ES-I3 (cell line): ENCODE data around the gene UMAD1.

ENCODE experiments used
- H3K36me3 ChIP-seq: 2 replicates; pipeline ENCODE4 v1.6.1; 2013; ENCODE audit warnings: mild to moderate bottlenecking, low read length, control low read depth, moderate library complexity; ENCODE audit not compliant: insufficient read depth
- H3K4me1 ChIP-seq: 2 replicates; pipeline ENCODE4 v1.6.1; 2013; ENCODE audit warnings: mild to moderate bottlenecking, control low read depth, low read length; ENCODE audit not compliant: insufficient read depth
- H3K9ac ChIP-seq: 2 replicates; pipeline ENCODE4 v1.6.1; 2013; ENCODE audit warnings: low read depth, mild to moderate bottlenecking, low read length, moderate library complexity
- H3K9me3 ChIP-seq: 2 replicates; pipeline ENCODE4 v1.6.1; 2013; ENCODE audit warnings: mild to moderate bottlenecking, low read length, moderate library complexity; ENCODE audit not compliant: control insufficient read depth, insufficient read depth

The UMAD1 gene

GRCh38 chr7:7867846-7868571, 227.5 kb downstream of the UMAD1 start:
- Histone ChIP-seq H3K9ac (no peak overlapping the region), H3K4me1 (peaks cover 33% of the 10 kb centered on the region), H3K9me3 (no peaks in the 10 kb centered on the region), H3K36me3 (no peaks in the 10 kb centered on the region)

GRCh38 chr7:7868572-7868899, 228.0 kb downstream of the UMAD1 start:
- no peaks in the 10 kb centered on the region for H3K9me3 ChIP-seq
- no peak overlapping the region for H3K9ac ChIP-seq
- no peaks in the 10 kb centered on the region for H3K36me3 ChIP-seq
- peaks cover 29% of the 10 kb centered on the region for H3K4me1 ChIP-seq

- Histone ChIP-seq H3K9ac (no peak overlapping the region), H3K9me3 (no peaks in the 10 kb centered on the region), H3K4me1 (peaks cover 26% of the 10 kb centered on the region), H3K36me3 (no peaks in the 10 kb centered on the region)
These were observed 228.5 kb downstream of the UMAD1 start for GRCh38 chr7:7869036-7869435.

GRCh38 chr7:7869651-7870050, 229.1 kb downstream of the UMAD1 start:
- no peaks in the 10 kb centered on the region for H3K36me3 ChIP-seq

GRCh38 chr7:7870555-7870954, 230.0 kb downstream of the UMAD1 start:
- no peaks in the 10 kb centered on the region for H3K9me3 ChIP-seq
- H3K4me1 ChIP-seq = peaks cover 26% of the 10 kb centered on the region
- no peak overlapping the region for H3K9ac ChIP-seq
- no peaks in the 10 kb centered on the region for H3K36me3 ChIP-seq

More at GRCh38 chr7:7869651-7870050, 229.1 kb downstream of the UMAD1 start:
- Histone ChIP-seq H3K9me3 (no peaks in the 10 kb centered on the region), H3K4me1 (peaks cover 26% of the 10 kb centered on the region), H3K9ac (no peak overlapping the region)

GRCh38 chr7:7876419-7876818, 235.9 kb downstream of the UMAD1 start:
- no peak overlapping the region for H3K9ac ChIP-seq
- no peaks in the 10 kb centered on the region for H3K36me3 ChIP-seq
- H3K4me1 ChIP-seq = peaks cover 2% of the 10 kb centered on the region; the same call in 1 of the 2 replicates
- H3K9me3 ChIP-seq = no peaks in the 10 kb centered on the region

- H3K9ac ChIP-seq = no peak overlapping the region
- H3K36me3 ChIP-seq = no peaks in the 10 kb centered on the region
- no peaks in the 10 kb centered on the region for H3K4me1 ChIP-seq
- H3K9me3 ChIP-seq = no peaks in the 10 kb centered on the region
These were observed 241.0 kb downstream of the UMAD1 start for GRCh38 chr7:7881581-7881980.

DNA sequence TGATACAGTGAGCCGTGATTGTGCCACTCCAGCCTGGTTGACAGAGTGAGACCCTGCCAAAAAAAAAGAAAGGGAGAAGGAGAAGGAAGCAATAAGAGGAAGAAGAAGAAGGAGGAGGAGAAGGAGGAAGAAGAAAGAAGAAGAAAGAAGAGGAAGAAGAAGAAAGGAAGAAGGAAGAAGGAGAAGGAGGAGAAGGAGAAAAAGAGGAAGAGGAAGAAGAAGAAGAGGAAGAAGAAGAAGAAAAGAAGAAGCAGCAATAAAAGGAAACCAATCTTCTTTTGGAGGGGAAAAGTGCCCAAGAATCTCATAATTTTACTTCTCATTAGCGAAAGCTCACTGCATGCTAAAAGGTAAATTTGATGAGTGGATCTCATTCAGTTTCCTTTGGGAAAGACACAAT, 242.3 kb downstream of the UMAD1 start:
- Histone ChIP-seq H3K9ac (no peak overlapping the region), H3K4me1 (no peaks in the 10 kb centered on the region), H3K36me3 (no peaks in the 10 kb centered on the region), H3K9me3 (no peaks in the 10 kb centered on the region)

- Histone ChIP-seq H3K9ac (no peak overlapping the region), H3K36me3 (no peaks in the 10 kb centered on the region), H3K9me3 (no peaks in the 10 kb centered on the region), H3K4me1 (no peaks in the 10 kb centered on the region)
These were observed 242.8 kb downstream of the UMAD1 start for GRCh38 chr7:7883394-7883793.

DNA sequence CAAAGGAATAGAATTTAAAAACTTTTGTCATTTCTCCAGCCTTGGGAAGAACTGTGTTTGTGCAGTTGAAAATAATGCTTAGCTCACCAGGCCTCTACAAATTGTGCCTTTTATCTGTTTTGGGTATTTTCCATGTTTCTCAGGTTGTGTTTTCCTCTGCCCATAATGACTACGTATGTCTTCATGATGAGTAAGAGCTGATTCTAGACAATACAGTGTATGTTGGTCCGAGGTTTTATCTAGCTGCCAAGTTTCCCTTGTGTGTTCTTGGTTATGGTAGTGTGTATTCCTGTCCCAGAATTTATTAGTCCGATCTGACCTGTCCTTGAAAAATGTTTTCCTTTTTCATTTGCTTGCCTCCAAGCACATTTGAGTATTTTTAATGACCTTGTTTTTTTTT, 244.3 kb downstream of the UMAD1 start:
- Histone ChIP-seq H3K9ac (no peak overlapping the region), H3K9me3 (no peaks in the 10 kb centered on the region), H3K4me1 (no peaks in the 10 kb centered on the region), H3K36me3 (no peaks in the 10 kb centered on the region)

DNA sequence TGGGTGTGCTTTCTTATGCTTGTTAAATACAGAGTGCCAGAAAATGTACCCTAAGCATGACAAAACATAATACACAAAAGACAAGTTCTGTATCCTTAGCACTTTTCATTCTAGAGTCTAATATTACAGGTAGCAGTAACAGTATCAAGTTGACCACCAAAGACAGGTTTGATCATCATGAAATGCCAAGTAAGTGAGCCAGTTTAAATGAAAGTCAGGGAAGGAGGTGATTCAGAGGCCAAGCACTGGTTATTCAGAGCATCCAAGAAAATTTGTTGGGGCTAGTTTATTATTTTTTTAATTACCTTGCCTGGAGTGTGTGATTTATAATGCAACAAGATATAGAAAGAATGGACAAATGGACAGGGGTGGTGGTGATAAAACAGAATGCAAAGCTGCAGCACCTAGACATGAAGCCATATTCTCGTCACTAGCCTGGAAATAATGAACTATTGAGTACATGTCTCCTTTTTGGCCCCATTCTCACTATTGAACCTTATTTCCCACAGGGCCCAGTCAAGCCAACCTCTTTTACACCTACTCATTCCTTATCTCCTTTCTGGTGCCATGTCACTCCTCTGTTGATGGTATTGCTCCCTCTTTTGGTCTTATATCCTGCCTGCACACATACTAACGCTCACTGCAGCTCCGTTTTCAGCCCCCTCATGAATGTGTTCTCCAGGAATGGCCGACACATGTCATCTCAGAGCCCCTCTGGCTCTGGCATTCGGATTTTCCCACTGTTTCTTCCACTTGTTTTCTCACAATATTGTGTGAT, 249.4 kb downstream of the UMAD1 start:
- Histone ChIP-seq H3K9ac (no peak overlapping the region), H3K9me3 (no peaks in the 10 kb centered on the region), H3K36me3 (no peaks in the 10 kb centered on the region), H3K4me1 (peaks cover 2% of the 10 kb centered on the region; the same call in 1 of the 2 replicates)

- Histone ChIP-seq H3K36me3 (no peaks in the 10 kb centered on the region), H3K9me3 (no peaks in the 10 kb centered on the region), H3K4me1 (peaks cover 25% of the 10 kb centered on the region), H3K9ac (no peak overlapping the region)
These were observed 254.6 kb downstream of the UMAD1 start for GRCh38 chr7:7895004-7895650.

DNA sequence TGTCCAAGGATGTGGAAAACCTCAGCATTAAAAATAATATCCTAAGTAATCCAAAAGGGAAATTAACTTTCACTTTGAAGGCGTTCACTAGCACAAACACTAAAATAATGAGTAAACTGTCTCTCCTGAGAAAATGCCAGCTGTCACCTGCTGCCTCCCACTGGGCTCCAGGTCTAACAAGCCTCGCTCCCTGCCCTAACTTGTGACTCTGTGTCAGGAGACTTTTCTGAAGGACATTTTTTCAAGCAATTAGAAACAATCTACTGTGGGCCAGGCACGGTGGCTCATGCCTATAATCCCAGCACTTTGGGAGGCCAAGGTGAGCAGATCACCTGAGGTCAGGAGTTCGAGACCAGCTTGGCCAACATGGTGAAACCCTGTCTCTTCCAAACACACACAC, 255.2 kb downstream of the UMAD1 start:
- Histone ChIP-seq H3K9ac (no peak overlapping the region), H3K36me3 (no peaks in the 10 kb centered on the region), H3K9me3 (no peaks in the 10 kb centered on the region), H3K4me1 (peaks cover 25% of the 10 kb centered on the region)

GRCh38 chr7:7897509-7897908, 257.0 kb downstream of the UMAD1 start:
- peaks cover 25% of the 10 kb centered on the region for H3K4me1 ChIP-seq
- H3K36me3 ChIP-seq = no peaks in the 10 kb centered on the region
- no peaks in the 10 kb centered on the region for H3K9me3 ChIP-seq
- H3K9ac ChIP-seq = no peak overlapping the region
